NOMO-1 treated with dmso at 0.1 percent for 144 hours (cell line): ENCODE results near the gene RBBP4.
"Not testable (repeated sequence)": the region's sequence is repeated elsewhere in the genome, so short reads cannot be mapped to it uniquely, and the experiment has no call there.

Source experiments
- DNase-seq: peaks from one replicate; lab custom pipeline; 2025; ENCODE audit not compliant: unreplicated experiment; lab: John Stamatoyannopoulos, UW

RBBP4 gene

DNA sequence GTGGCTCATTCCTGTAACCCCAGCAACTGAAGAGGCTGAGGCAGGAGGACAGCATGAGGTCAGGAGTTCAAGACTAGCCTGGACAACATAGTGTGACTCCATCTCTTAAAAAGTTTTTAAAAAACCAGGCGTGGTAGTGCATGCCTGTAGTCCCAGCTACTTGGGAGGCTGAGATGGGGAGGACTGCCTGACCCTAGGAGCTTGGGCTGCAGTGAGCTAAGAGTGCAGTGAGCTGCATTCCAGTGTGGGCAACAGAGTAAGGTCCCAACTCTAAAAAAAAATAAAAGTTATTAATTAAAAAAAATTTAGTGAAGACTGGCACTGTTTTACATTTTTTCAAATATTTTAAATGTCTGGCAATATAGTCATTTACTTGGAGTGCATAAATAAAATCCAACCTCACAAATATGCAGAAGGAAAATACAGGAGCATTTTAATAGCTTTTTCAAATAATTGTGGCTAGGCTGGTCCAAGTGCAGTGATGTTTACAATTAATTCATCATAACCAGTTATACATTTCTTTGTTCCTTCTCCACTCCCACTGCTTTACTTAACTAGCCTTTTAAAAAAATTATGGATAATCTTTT, 11.4 kb upstream of the RBBP4 start:
- no peak for DNase-seq

DNA sequence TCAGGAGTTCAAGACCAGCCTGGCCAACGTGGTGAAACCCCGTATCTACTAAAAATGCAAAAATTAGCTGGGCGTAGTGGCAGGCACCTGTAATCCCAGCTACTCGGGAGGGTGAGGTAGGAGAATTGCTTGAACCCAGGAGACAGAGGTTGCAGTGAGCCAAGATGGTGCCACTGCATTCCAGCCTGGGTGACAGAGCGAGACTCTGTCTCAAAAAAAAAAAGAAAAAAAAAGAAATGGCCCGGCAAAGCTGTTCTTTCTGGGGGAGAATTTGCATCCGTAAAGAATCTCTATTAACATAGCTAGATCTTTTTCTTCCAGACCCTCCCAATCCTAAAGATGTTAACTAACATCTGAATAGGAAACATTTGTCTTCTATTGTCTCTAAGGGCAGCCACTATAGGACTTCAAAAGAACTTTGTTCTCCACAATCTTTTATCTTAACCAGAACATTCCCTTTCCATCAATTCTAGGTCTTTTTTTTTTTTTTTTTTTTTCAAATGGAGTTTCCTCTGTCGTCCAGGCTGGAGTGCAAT, 8.6 kb upstream of the RBBP4 start:
- not testable (repeated sequence) for DNase-seq

DNA sequence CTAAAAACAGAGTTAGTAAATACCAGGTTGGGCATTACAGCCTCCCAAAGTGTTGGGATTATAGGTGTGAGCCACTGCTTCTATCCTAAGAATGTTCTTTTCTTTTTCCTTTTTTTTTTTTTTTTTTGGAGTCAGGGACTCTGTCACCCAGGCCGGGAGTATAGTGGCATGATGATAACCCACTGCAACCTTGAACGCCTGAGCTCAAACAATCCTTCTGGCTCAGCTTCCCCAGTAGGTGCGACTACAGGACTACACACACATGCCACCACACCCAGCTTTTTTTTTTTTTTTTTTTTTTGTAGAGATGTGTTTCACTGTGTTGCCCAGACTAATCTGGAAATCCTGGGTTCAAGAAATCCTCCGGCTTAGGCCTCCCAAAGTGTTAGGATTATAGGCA, 6.6 kb upstream of the RBBP4 start:
- DNase-seq, result no peak

DNA sequence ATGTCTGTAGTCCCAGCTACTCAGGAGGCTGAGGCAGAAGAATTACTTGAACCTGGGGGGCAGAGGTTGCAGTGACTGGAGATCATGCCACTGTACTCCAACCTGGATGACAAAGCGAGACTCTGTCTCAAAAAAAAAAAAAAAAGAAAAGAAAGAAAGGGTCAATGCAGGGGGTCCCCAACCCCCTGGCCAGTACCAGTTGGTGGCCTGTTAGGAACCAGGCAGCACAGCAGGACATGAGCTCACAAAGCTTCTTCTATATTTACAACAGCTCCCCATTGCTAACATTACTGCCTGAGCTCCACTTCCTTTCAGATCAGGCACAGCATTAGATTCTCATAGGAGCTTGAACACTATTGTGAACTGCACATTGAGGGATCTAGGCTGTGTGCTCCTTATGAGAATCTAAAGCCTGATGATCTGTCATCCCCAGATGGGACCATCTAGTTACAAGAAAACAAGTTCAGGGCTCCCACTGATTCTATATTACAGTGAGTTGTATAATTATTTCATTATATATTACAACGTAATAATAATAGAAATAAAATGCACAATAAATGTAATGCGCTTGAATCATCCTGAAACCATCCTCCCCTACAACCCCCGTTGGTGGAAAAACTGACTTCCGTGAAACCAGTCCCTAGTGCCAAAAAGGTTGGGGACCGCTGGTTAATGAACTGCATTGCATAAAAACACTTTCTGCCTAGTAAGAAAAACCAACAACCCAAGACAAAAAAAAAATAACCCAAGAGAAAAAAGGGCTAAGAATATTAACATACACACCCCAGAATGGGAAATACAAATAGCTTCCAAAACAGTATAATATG, 3.5 kb upstream of the RBBP4 start:
- no peak for DNase-seq

DNA sequence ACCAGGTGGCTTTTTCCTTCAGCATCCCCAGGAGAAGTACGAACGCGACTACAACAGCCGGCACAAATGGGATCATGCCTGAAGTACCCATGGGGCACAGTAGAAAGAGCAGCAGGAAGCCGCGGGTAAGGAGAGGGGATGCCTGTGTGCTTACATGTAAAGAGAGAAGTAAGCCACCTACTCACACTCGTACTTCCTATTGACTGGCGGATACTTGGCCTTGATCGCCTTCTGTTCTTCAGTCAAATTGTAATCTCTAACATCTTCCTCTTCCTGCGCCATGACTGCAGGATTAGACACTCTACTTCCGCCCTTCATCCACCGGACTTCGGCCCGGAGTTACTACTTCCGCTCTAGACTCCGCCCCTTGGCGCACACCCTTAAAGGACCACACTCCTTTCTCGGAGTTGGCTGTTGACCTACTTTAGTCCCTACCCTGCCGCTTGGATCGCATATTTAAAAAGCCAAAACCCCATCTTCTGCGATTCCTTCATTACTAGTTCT, 708 bp upstream of the RBBP4 start, which contains the start of gene ZBTB8OS:
TSS of gene ZBTB8OS (minus strand) at position 303 of the 504 bp plus-strand sequence. CDS start at position 282, 21 bp downstream.
- DNase-seq, result peak; percentile 96

DNA sequence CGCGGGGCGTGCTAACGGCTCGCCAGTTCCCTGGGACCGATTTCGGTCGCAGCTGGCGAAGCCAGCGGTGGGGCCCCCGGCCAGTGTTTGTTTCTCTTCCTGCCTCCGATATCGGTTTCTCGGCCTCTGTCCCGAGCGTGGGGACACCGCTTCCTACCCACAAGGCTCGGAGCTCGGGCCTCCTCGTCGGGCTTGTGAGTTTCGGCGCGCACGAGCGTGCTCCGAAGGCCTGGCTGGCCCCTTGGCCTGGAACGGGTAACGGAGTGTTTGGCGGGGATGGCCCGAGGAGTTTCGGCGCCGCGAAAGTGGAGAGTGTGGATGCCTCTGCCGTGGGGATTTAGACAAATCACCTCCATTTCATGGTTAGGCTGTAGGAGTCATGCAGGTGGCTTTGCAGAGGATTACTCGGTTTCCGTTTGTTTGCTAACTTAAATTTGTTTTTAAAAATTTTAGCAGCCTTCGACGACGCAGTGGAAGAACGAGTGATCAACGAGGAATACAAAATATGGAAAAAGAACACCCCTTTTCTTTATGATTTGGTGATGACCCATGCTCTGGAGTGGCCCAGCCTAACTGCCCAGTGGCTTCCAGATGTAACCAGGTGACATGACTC, 559 bp downstream of the RBBP4 start:
- no peak for DNase-seq

DNA sequence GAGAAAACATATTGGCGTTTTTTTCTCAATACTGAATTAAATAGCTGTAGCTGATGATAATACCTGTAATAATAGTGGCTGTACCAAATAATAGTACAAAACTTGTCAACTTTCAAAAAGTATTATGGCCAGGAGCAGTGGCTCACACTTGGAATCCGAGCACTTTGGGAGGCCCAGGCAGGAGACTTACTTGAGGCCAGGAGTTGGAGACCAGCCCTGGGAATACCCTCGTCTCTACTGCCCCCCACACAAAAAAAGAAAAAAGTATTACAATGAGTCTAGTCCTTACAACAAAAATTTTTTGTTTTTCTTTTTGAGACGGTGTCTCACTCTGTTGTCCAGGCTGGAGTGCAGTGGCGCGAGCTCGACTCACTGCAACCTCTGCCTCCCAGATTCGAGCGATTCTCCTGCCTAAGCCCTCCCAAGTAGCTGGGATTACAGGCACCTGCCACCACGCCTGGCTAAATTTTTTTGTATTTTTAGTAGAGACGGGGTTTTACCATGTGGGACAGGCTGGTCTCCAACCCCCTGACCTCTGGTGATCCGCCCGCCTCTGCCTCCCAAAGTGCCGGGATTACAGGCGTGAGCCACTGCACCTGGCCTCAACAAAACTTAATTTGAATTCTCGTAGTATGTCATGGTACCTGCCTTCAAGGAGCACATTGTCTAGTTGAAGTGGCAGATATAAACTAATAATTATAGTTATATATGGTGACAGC, 1.4 kb downstream of the RBBP4 start:
- DNase-seq, result no peak

DNA sequence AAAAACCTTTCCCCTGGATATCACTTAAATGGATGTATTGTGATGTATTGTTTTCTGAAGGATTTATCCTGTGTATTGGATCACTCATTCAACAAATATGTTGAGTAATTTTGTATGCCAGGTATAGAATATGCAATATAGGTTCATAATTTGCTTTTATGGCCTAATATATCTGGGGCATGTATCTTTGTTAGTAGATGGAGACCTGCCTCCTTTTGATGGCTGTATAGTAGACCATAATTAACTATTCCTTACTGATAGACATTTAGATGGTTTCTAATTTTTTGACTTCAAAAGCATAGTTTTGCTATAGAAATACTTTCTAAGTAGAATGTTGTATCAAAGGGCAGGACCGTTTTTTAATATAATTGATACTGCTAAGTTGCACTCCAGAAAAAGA, 8.6 kb downstream of the RBBP4 start:
- DNase-seq, result no peak

DNA sequence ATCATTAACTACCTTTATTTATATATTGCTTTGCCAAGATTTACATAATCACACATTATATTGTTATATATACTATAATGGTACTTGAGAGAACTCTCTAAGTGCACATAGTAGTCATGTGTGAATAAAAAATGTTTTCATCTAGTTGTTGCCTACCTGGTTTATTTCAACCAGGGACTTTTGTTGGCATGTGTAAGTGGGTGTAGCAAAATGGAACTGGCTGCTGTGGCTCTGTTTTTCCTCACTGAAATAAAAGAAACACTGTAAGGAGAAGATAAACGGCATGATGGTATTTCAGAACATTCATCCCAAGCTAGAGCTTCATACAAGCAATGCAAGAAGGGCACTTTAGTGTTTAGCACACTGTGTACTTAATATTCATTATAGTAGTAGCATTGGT, 14.9 kb downstream of the RBBP4 start:
- DNase-seq, result no peak

DNA sequence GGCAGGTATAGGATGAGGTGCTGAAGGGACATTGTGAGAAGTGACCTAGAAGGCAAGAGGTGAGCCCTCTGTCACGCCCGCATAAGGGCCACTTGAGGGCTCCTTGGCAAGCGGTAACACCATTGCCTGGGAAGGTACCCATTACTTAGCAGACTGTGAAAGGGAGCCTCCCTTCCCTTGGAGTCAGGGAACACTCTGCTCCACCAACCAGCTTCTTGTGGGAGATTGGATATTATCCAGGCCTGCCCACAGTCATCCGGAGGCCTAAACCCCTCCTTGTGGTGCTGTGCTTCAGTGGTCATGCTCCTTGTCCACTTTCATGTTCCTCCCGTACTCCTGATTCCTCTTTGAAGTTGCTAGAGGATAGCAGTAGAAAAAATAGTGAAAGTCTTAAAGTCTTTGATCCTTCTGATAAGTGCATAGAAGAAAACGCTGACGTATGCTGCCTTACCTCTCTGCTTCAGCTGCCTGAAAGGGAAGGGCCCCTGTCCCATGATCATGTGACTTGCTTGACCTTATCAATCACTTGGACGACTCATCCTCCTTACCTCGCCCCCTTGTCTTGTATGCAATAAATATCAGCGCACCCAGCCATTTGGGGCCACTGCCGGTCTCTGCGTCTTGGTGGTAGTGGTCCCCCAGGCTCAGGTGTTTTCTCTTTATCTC, 16.0 kb downstream of the RBBP4 start:
- DNase-seq, result no peak

DNA sequence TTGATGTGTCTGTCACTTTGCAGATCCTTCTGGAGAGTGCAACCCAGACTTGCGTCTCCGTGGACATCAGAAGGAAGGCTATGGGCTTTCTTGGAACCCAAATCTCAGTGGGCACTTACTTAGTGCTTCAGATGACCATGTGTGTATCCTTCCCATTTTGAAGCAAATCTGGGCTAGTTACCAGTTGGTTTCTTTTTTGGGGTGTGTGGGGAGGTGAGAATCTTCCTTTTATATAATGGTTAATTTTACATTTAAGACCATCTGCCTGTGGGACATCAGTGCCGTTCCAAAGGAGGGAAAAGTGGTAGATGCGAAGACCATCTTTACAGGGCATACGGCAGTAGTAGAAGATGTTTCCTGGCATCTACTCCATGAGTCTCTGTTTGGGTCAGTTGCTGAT, 17.7 kb downstream of the RBBP4 start:
- not testable (repeated sequence) for DNase-seq

DNA sequence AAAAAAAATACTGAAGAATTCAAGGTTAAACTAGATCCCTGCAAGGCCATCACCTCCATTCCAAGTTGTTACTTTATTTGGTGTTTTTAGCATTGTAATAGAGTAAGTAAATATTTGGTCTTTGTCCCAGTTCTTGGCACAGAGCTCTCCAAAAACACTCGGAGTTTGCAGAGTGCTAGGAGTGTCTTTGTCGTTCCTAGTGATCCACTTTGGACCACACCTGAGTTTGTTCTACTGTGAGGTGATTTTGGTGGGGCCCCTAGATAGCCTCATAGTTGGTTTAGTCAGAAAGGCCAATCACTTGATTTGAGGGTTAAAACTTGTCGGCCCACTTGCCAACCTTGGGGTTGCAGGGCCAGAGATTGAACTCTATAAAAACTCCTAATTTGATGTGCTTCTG, 25.9 kb downstream of the RBBP4 start:
- no peak for DNase-seq

DNA sequence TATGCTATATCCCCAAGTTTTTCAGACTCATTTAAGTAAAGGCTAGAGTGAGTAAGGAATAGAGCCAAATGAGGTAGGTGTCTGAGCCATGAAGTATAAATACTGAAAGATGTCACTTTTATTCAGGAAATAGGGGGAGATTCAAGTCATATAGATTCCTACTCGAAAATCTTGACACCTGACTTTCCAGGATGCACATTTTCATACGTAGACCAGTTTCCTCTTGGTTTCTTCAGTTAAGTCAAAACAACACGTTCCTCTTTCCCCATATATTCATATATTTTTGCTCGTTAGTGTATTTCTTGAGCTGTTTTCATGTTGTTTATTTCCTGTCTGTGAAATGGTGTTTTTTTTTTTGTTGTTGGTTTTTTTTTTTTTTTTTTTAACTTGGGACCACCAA, 29.0 kb downstream of the RBBP4 start:
- DNase-seq, result not testable (repeated sequence)

DNA sequence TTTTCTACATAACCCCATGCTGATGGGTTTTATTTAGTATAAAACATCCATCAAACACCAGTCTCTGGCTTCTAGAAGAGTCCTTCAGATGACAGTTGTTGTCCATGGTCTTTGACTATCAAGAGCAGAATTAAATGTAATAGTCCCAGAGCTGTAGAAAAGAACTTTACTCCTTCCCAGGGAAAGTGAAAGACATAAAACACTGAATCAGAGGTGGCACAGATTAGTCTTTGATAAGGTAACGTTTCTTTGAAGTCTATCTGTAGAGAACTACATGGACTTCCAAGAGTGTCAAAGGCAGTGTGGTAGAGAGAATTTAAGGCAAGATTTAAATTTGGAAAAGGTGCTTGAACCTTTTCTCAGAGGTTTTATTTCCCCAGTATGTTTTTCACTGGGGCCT, 29.6 kb downstream of the RBBP4 start:
- no peak for DNase-seq

DNA sequence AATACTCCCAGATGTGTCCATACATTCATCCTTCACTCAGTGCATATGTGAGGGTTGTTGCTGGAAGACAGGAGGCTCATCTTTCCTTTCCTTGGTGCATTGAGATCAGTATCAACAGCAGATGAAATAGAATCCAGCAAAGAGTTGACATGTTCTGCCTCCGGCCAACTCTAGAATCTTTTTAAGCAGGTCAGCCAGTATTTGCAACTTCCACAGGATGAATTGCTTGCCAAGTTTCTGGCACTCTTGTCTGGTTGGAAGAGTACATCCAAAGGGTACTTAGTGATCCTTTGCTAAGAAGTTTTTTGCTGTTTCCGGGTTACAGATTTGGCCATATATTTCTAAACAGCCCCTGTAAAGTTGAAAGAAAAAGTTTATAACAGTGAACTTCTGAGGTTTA, 30.5 kb downstream of the RBBP4 start:
- no peak for DNase-seq

DNA sequence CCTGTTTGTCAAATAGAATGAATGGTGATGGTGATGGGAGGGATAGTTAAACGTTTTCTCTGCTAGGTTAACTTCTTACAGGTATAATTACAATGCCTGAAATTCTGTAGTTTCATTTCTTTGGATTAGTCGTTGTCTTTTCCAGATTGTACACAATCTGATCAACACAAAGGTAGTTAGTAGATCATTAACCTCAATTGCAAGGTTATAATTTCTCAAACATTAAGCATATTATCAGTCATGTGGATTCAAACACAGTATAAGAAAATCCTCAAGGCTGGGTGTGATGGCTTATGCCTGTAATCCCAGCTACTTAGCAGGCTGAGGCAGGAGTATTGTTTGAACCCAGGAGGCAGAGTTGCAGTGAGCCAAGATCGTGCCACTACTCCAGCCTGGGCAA, 31.0 kb downstream of the RBBP4 start:
- no peak for DNase-seq

DNA sequence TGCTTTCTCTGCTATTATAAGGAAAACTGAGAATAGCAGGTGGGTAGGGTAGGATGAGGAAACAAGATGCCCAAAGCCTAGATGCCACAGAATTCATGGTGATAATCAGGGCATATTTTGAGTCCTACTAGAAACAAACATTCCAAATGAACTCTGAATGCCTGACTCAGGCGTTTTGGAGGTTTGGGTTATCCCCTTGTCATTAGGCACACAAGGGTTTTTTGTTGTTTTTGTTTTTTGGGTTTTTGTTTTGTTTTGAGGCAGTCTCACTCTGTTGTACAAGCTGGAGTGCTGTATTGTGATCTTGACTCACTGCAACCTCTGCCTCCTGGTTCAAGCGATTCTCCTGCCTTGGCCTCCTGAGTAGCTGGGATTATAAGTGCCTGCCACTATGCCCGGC, 32.4 kb downstream of the RBBP4 start:
- DNase-seq, result no peak

DNA sequence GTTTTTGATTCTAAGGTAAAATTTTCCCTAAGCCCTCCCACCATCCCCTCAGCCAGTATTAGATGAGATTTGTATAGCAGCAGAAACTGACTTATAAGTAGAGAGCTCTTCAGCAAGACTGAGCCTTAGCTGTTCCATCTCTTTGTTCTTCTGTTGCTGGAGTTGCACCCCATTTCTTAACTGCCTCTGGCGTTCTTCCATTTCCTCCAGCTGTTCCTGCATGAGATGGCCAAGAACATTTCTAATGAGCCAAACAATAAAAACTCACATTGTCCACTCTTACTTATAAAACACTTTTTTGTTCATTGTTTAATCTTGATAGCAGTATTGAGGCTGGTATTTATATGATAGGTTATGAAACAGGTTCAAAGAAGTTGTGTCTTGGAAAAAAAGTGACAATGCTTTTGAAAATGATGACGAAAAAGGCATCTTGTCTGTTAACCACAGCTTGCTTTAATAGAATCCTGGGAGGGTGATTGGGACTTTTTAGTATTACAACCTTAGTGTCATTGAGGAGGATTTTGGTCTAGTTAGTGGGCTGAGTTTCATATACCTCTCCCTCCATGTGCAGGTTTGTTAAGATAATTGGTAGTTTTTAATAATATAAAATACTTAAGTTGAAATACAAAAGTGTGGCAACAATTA, 33.3 kb downstream of the RBBP4 start:
- no peak for DNase-seq

DNA sequence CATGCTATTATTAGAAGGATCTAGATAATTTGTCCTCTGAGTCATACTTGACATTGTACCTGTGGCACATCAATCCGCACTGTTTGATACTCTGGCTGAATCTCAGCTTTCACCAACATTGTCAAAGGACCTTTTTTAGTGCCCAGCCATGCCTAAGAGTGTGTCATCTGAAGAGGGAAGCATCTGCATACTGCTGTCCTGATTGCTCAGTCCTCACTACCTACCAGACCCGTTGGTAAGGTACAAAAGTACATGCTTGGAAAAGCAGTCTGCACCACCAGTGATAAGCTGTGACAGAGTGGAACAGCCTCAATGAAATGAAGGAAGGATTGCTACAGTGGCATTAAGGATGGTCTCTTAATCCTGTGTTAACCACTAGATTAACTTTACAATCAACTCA, 34.5 kb downstream of the RBBP4 start:
- no peak for DNase-seq

DNA sequence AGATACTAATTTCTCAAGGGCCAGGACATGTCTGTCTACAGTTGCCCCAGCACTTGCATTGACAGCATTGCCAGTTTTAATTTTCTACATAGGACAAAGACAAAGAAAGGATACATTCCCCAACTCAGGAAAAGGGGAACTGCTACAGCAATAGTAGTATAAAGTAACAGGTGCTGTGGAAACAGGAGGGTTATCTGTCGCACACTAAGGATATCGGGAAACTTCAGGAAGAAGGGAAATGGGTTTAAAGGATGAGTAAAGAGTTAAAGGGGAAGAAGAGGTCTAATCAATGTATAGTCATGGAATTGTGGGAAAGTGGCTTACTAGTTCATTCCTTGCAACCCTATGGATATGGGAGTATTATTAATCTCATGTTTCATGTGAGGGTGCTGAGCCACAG, 35.4 kb downstream of the RBBP4 start:
- no peak for DNase-seq
